IMR-90 (cell line): ENCODE data around the gene VPS41. TPM values are rescaled to one million over a fixed set of nuclear protein-coding genes. Genes with fewer than 3 reads are reported as not detected.

Experiments
- ATAC-seq: fragments of 200-7000 bp; cut with Tn5 transposase; 2 replicates; pipeline ENCODE4 v1.9.1; 2020; ENCODE audit warnings: low read depth, mild to moderate bottlenecking, moderate library complexity
- BruUV-seq: library from RNA; stranded (reverse); fragments of 400-500 nt; replicated peaks from 2 replicates; lab custom pipeline; 2021; lab: Mats Ljungman, UMichigan
- CTCF ChIA-PET: fragments of 300-600 bp; formaldehyde crosslinking; extraction: SDS; loops from one replicate; lab custom pipeline; 2021; ENCODE audit warnings: antibody characterized with exemption; lab: Yijun Ruan, JAX
- POLR2A ChIA-PET: fragments of 300-600 bp; sonication (Branson Sonifier 250); formaldehyde crosslinking; loops from one replicate; lab custom pipeline; 2022; ENCODE audit warnings: antibody characterized with exemption; ENCODE audit not compliant: unreplicated experiment; lab: Charles Lee
- DNase-seq: peaks from one replicate; pipeline ENCODE4 v3.0.0; 2013
- H2AFZ ChIP-seq: replicated peaks from 2 replicates; pipeline ENCODE3; 2013; ENCODE audit warnings: low read length, mild to moderate bottlenecking; ENCODE audit not compliant: poor library complexity
- H2AK5ac ChIP-seq: 2 replicates; pipeline ENCODE4 v1.6.1; 2013; ENCODE audit warnings: low read depth, low read length, inconsistent platforms
- H2AK9ac ChIP-seq: replicated peaks from 2 replicates; pipeline ENCODE3; 2013; ENCODE audit warnings: mild to moderate bottlenecking, low read depth, low read length, moderate library complexity; ENCODE audit not compliant: poor library complexity
- H2BK120ac ChIP-seq: 2 replicates; pipeline ENCODE4 v1.6.1; 2013; ENCODE audit warnings: low read depth, low read length, inconsistent platforms
- H2BK15ac ChIP-seq: 3 replicates; pipeline ENCODE4 v1.6.1; 2013; ENCODE audit warnings: low read depth, low read length, inconsistent platforms
- H2BK20ac ChIP-seq: 2 replicates; pipeline ENCODE4 v1.6.1; 2013; ENCODE audit warnings: low read depth, mild to moderate bottlenecking, inconsistent platforms, low read length, moderate library complexity
- H2BK5ac ChIP-seq: 2 replicates; pipeline ENCODE4 v1.6.1; 2013; ENCODE audit warnings: mild to moderate bottlenecking, low read depth, low read length, inconsistent platforms; ENCODE audit not compliant: poor library complexity, severe bottlenecking
- H3K14ac ChIP-seq: replicated peaks from 2 replicates; pipeline ENCODE4 v1.6.1; 2013; ENCODE audit warnings: low read depth, low read length, inconsistent platforms
- H3K18ac ChIP-seq: 2 replicates; pipeline ENCODE4 v1.6.1; 2013; ENCODE audit warnings: low read depth, low read length, control low read depth
- H3K23ac ChIP-seq: 2 replicates; pipeline ENCODE4 v1.6.1; 2013; ENCODE audit warnings: low read depth, low read length, inconsistent platforms
- H3K27ac ChIP-seq: 2 replicates; pipeline ENCODE4 v1.5.1; 2013; ENCODE audit warnings: mild to moderate bottlenecking, control low read depth, low read length; ENCODE audit not compliant: insufficient read depth
- H3K27me3 ChIP-seq: 2 replicates; pipeline ENCODE4 v1.6.1; 2013; ENCODE audit warnings: low read length; ENCODE audit not compliant: control insufficient read depth, insufficient read depth
- H3K36me3 ChIP-seq: 2 replicates; pipeline ENCODE4 v1.6.1; 2013; ENCODE audit warnings: low read length, mixed read lengths; ENCODE audit not compliant: control insufficient read depth, insufficient read depth
- H3K4ac ChIP-seq: 2 replicates; pipeline ENCODE4 v1.6.1; 2013; ENCODE audit warnings: low read depth, low read length, inconsistent platforms
- H3K4me1 ChIP-seq: 2 replicates; pipeline ENCODE4 v1.6.1; 2013; ENCODE audit warnings: low read length, mixed read lengths; ENCODE audit not compliant: control insufficient read depth, insufficient read depth
- H3K4me2 ChIP-seq: 2 replicates; pipeline ENCODE4 v1.6.1; 2013; ENCODE audit warnings: low read depth, mild to moderate bottlenecking, control low read depth, low read length, moderate library complexity
- H3K4me3 ChIP-seq: 2 replicates; pipeline ENCODE4 v1.5.1; 2013; ENCODE audit warnings: low read depth, mild to moderate bottlenecking, control low read depth, low read length, moderate library complexity; ENCODE audit not compliant: insufficient read depth
- H3K56ac ChIP-seq: 2 replicates; pipeline ENCODE4 v1.6.1; 2013; ENCODE audit warnings: low read length, inconsistent platforms; ENCODE audit not compliant: insufficient read depth; ENCODE audit errors: extremely low read depth
- H3K79me1 ChIP-seq, 2 experiments: 2 replicates each; pipeline ENCODE4 v1.6.1; 2013; ENCODE audit warnings: low read length in 2 of 2, inconsistent platforms in 1 of 2, low read depth in 1 of 2
- H3K9ac ChIP-seq: 2 replicates; pipeline ENCODE4 v1.6.1; 2013; ENCODE audit warnings: low read depth, low read length, control low read depth
- H3K9me1 ChIP-seq: 2 replicates; pipeline ENCODE4 v1.6.1; 2013; ENCODE audit warnings: low read length, inconsistent platforms; ENCODE audit not compliant: insufficient read depth
- H3K9me3 ChIP-seq: 2 replicates; pipeline ENCODE4 v1.6.1; 2013; ENCODE audit warnings: low read length; ENCODE audit not compliant: control insufficient read depth, insufficient read depth
- H4K20me1 ChIP-seq: 2 replicates; pipeline ENCODE4 v1.6.1; 2013; ENCODE audit warnings: low read length, inconsistent platforms; ENCODE audit not compliant: insufficient read depth
- H4K5ac ChIP-seq: 2 replicates; pipeline ENCODE4 v1.6.1; 2013; ENCODE audit warnings: mild to moderate bottlenecking, low read depth, low read length, control low read depth
- H4K8ac ChIP-seq, 2 experiments: 2 replicates each; pipeline ENCODE4 v1.6.1; 2013; ENCODE audit warnings: low read depth in 2 of 2, low read length in 2 of 2, control low read depth in 1 of 2, inconsistent platforms in 1 of 2
- H4K91ac ChIP-seq: 2 replicates; pipeline ENCODE4 v1.6.1; 2013; ENCODE audit warnings: low read depth, low read length, inconsistent platforms; ENCODE audit not compliant: insufficient read depth
- RAD21 ChIP-seq: IDR thresholded peaks from 2 replicates; pipeline ENCODE4 v1.6.1; 2012; ENCODE audit warnings: low read length, improper control_type of control experiment
- WGBS, 2 experiments: methylation state at CpG; one replicate each; pipeline versions ENCODE4 v1.1.5 to v1.1.7; 2013; ENCODE audit warnings: missing lambda C conversion rate in 2 of 2; ENCODE audit not compliant: insufficient read length in 1 of 2; ENCODE audit errors: extremely low coverage in 2 of 2; 5-methylcytosine and 5-hydroxymethylcytosine counted together
- dilution Hi-C: fragments of 300-500 bp; cut with HindIII; formaldehyde crosslinking; loops from one replicate; pipeline ENCODE4 v1.14.3; 2018; ENCODE audit warnings: low sequenced_read_pairs; ENCODE audit not compliant: unreplicated experiment
- in situ Hi-C: fragments of 300-500 bp; cut with MboI; formaldehyde crosslinking; loops from 3 replicates; pipeline ENCODE4 v1.14.3; 2019; ENCODE audit warnings: low sequenced_read_pairs, inconsistent platforms, mixed read lengths
- intact Hi-C: fragments of 100-400 bp; cut with micrococcal nuclease; formaldehyde crosslinking; loops from 2 replicates; pipeline ENCODE4 v1.10.0; 2022
- polyA plus RNA-seq, 3 experiments: library from polyadenylated mRNA; depleted of rRNA; stranded (reverse); fragments of >200 nt; gene quantifications; 2 replicates each; pipeline ENCODE4 v1.2.3, GENCODE V29; 2012; ENCODE audit warnings: low replicate concordance in 1 of 3
- total RNA-seq: library from RNA; depleted of rRNA; stranded (reverse); fragments of >200 nt; gene quantifications from 2 replicates; pipeline ENCODE4 v1.2.3, GENCODE V29; 2012

VPS41 gene
- total and polyA plus RNA-seq, 2 of the 4 experiments (the other 2 are of a cell fraction), result 16.0 to 28.0 TPM

DNA sequence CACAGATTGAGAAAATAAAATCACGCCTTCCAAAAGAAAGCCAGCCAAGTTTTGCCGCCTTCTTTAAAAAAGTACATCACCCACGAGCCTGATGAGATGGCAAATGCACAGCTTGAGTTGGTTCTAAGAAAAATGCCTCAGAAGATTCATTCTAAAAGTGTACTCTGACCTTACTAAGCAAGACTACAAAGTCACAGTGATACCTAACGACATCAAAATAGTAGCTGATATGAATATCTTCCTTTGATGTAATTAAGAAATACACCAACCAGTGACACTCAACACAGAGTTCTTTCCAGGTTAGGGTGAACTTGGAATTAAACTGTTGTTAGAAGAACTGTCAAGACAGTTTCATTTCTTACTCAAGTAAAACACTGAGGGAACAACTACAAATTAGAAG is 199.9 kb downstream of the VPS41 start:
- Histone ChIP-seq H2BK20ac (no peak overlapping the region), H2AFZ (no peak overlapping the region), H4K5ac (no peak overlapping the region), H2AK9ac (no peak overlapping the region), H3K4ac (no peak overlapping the region), H2BK120ac (no peak overlapping the region), H3K27ac (no peak overlapping the region), H4K8ac (no peak overlapping the region), H3K4me3 (no peak overlapping the region), H3K23ac (no peak overlapping the region), H2BK5ac (no peak overlapping the region), H3K9me1 (no peaks in the 10 kb centered on the region), H3K36me3 (no peaks in the 10 kb centered on the region), H3K9me3 (no peaks in the 10 kb centered on the region), H3K9ac (no peak overlapping the region), H2BK15ac (no peak overlapping the region), H3K79me1 (no peaks in the 10 kb centered on the region), H3K27me3 (no peaks in the 10 kb centered on the region; the same call in none of the 2 replicates), H3K18ac (no peak overlapping the region), H2AK5ac (no peak overlapping the region), H4K91ac (no peak overlapping the region), H3K56ac (no peak overlapping the region), H4K20me1 (no peaks in the 10 kb centered on the region), H3K4me2 (peak overlapping the region; percentile 67; the same call in 1 of the 2 replicates), H3K14ac (no peak overlapping the region), H3K4me1 (no peaks in the 10 kb centered on the region; the same call in 1 of the 2 replicates)
- BruUV-seq, result no TSS peak
- DNase-seq, result no peak
- CTCF ChIA-PET, result no interaction called here
- WGBS, 2 experiments, result no CpG with 5 or more reads among the region's 4 CpGs
- no peak for TF ChIP-seq RAD21
- POLR2A ChIA-PET, result no interaction called here
- dilution Hi-C loops, result no loop called here
- no peak for ATAC-seq
- in situ Hi-C loops, result no loop called here
- intact Hi-C loops, result no loop called here
